GM19193 (cell line): ENCODE data around the gene EPB41L5.

ENCODE experiments used
- POLR2A ChIP-seq: IDR thresholded peaks from 4 replicates; pipeline ENCODE4 v1.6.1; 2011; ENCODE audit not compliant: insufficient read depth, insufficient read length; ENCODE audit errors: extremely low read depth

The EPB41L5 gene

GRCh38 chr2:120111193-120111592 lies 98.3 kb downstream of the EPB41L5 start:
- no peak for TF ChIP-seq POLR2A

DNA sequence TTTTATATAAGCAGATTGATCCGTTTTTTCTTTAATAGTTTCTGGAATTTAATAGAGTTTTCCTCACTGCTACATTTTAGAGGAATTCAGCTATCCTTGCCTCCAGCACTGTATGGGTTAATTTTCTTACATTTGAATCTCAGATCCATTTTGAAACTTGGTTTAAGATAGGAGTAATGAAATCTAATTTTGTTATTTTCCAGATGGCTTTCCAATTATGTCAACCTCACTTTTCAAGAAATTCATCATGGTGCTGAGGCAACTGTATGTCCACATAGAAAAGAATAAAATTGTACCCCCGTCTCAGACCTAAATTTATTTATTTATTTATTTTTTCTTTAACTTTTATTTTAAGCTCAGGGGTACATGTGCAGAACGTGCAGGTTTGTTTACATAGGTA lies 105.1 kb downstream of the EPB41L5 start:
- TF ChIP-seq POLR2A = no peak

- TF ChIP-seq POLR2A = no peak
Observed at GRCh38 chr2:120118471-120118870, 105.6 kb downstream of the EPB41L5 start.

GRCh38 chr2:120123090-120123489 lies 110.2 kb downstream of the EPB41L5 start:
- TF ChIP-seq POLR2A = no peak

GRCh38 chr2:120125195-120125594 lies 112.3 kb downstream of the EPB41L5 start:
- no peak for TF ChIP-seq POLR2A

- TF ChIP-seq POLR2A = no peak
Observed at GRCh38 chr2:120128216-120128615, 115.3 kb downstream of the EPB41L5 start.

DNA sequence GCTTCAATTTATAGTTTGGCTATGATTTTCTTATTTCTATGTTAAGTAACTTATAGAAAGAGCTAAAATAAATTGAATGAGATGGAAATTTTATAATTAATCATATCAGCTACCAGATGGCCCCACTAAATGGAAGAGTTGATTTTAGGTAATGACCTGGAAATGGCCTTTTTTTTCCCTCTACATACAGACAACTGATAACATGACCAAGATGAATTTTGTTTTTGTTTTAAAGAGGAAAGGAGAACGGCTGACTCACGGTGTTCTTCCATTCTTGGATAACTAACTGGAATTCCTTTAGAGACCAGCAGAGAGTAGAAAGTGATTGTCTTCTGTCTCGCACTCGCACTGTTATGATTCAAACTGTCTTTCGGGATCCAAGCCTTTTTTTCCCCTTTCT lies 119.3 kb downstream of the EPB41L5 start:
- no peak for TF ChIP-seq POLR2A

DNA sequence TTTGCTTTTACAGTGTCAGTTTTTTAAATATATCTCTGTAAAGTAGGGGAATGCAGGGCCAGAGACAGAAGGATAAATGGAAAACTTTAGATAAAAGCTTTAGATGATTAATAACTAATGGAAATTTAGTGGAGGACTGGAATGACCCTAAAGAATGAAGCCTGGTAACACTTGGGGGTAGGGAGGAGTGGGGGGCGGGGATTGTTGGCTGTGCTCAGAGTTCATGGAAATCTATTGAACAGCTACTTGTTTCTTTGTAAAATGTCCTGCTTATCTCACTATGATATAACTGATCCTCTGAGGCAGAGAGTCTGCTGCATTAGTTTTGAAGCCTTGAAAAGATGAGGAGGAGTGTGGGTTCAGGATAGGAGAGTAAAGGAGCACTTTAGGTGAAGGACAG lies 119.8 kb downstream of the EPB41L5 start:
- no peak for TF ChIP-seq POLR2A

DNA sequence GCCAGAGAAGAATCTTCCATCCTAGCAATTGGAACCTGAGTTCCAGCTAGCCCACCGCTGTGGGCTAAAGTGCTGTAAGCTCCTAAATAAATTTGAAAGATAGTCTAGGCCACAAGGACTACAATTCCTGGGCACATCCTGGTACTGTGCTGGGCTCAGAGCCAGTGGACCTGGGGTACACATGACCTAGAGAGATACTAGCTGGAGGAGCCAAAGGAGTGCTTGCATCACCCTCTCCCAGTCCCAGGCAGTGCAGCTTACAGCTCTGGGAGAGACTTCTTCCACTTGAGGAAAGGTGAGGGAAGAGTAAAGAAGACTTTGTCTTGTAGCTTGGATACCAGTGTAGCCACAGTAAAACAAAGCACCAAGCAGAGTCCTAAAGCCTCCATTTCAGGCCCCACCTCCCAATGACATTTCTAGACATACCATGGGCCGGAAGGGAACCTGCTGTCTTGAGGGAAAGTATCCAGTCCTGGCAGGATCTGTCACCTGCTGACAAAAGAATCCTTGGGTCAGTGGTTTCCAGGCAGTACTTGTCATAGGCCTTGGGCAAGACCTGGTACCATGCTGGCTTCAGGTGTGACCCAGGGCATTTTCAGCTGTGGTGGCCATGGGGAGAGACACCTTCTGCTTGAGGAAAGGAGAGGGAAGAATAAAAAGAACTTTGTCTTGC lies 120.8 kb downstream of the EPB41L5 start:
- TF ChIP-seq POLR2A = no peak

- no peak for TF ChIP-seq POLR2A
Observed at GRCh38 chr2:120134263-120134662, 121.4 kb downstream of the EPB41L5 start.

- TF ChIP-seq POLR2A = no peak
Observed at GRCh38 chr2:120140866-120141265, 128.0 kb downstream of the EPB41L5 start.

DNA sequence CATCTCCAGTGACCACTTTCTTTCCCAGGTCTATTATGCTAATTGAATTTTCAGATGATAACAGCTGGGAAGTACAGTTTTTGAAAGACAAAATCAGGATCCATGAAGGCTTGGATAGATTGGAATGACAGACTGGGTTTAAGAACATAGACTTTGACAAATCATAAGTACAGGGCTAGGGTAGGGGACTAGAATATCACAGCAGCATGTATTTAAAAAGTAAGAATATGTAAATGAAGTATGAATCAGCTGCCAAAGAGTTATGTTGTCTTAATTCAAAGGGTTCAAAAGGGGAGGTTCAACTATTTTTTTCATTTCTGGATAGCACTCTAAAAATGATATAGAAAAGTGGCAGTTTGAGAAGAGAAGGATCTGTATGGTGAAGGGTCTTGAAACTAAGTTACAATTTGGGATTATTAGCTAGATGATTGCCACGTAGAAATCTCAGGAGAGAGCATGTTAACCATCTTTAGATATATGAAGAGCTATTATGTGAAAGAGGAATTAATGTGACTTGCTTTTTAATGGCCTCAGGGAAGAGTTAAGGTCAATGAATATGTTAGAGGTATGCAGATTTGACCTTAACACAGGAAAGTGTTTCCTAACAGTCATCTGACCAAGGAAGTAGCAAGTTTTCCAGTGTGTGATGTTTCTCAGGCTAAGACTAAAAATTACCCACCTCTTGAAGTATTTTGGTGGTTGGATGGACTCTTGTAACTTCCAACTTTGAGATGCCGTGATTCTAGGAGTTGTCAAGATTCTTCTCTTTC lies 128.6 kb downstream of the EPB41L5 start:
- no peak for TF ChIP-seq POLR2A

DNA sequence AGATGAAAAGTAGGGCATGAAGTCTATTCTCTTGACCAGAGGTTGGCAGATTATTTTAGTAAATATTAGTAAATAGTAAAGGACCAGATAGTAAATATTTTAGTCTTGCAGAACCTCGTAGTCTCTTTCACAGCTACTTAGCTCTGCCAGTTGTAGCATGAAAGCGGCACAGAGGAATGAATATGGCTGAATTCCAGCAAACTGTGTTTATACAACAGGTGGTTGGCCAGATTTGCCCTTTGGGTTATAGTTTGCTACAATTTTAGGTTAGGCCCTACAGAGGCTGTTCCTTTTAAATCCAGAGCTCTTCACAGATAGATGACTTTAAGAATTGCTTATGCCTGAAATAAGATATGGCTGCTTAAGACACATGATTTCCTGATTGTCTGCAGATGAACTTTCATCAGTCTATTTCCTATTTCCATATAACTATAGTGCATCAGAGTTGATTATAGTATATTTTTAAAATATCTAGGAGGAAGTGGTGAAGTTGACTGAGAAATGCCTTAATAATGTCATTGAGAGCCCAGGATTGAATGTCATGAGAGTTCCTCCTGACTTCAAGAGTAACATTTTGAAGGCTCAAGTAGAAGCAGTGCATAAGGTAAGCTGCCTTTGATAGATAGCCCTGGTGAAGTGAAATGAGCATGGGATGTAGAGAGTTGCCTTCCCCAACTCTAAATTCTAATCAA lies 129.8 kb downstream of the EPB41L5 start:
- no peak for TF ChIP-seq POLR2A

DNA sequence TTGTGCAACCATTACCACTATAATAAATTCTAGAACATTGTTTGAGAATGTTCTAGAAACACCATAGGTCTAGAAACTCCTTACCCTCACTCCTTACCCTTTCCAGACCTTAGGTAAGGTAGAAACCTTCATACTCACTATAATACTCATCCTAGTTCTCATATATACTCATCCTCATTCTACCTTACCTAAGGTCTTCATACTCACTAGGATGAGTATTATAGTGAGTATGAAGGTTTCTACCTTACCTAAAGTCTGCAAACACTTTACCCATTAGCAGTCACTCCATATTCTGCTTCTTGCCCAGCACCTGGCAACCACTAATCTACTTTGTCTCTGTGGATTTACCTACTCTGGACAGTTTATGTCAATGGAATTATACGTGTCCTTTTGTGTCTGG lies 135.4 kb downstream of the EPB41L5 start:
- TF ChIP-seq POLR2A = no peak

GRCh38 chr2:120148669-120149068 lies 135.8 kb downstream of the EPB41L5 start:
- no peak for TF ChIP-seq POLR2A

GRCh38 chr2:120149406-120149805 lies 136.5 kb downstream of the EPB41L5 start:
- TF ChIP-seq POLR2A = no peak

DNA sequence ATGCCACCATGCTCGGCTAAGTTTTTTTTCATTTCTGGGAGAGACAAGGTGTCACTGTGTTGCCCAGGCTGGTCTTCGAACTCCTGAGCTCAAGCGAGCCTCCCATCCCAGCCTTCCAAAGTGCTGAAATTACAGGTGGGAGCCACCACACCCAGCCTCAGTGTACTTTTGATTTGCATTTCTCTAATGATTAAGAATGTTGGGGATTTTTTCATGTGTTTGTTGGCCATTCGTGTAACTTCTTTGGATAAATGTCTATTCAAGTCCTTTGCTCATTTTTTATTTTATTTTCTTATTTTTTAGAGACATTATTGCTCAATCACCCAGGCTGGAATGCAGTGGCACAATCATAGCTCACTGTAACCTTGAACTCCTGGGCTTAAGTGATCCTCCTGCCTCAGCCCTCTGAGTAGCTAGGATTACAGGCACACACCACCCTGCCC lies 137.2 kb downstream of the EPB41L5 start:
- no peak for TF ChIP-seq POLR2A

GRCh38 chr2:120155308-120155707 lies 142.4 kb downstream of the EPB41L5 start:
- no peak for TF ChIP-seq POLR2A
